Breast epithelium (tissue), 4 donors: ENCODE data around the gene CENPP. TPM values are rescaled to one million over a fixed set of nuclear protein-coding genes. Genes with fewer than 3 reads are reported as not detected.

Experiments used
- DNase-seq, 2 donors: peaks; one replicate each; pipeline ENCODE4 v3.0.0-alpha.2; 2019; ENCODE audit warnings: low spot score in 2 of 2
- H3K27ac ChIP-seq, 2 donors: fragments of 200-600 bp; sonication (generic) in 1 of 2; one replicate each; pipeline ENCODE4 v1.5.1; 2016 to 2019; ENCODE audit warnings: mild to moderate bottlenecking in 1 of 2
- H3K27me3 ChIP-seq, 2 donors: fragments of 200-600 bp; sonication (generic) in 1 of 2; one replicate each; pipeline versions ENCODE4 v1.5.1 to v1.6.0; 2017 to 2019; ENCODE audit warnings: control low read depth in 1 of 2, mild to moderate bottlenecking in 1 of 2
- H3K36me3 ChIP-seq: fragments of 200-600 bp; one replicate; pipeline ENCODE4 v1.5.1; 2019
- H3K4me1 ChIP-seq, 2 donors: fragments of 200-600 bp; sonication (generic); one replicate each; pipeline ENCODE4 v1.5.1; 2016 to 2019; ENCODE audit warnings: control low read depth in 1 of 2
- H3K4me3 ChIP-seq, 3 donors: fragments of 200-600 bp; sonication (generic); 1 replicate in 2 of 3; 2 replicates in 1 of 3; pipeline ENCODE4 v1.5.1; 2016 to 2019; ENCODE audit warnings: mild to moderate bottlenecking in 3 of 3, moderate library complexity in 2 of 3
- H3K9me3 ChIP-seq, 2 donors: fragments of 200-600 bp; sonication (generic) in 1 of 2; one replicate each; pipeline ENCODE4 v1.5.1; 2016 to 2019; ENCODE audit warnings: control low read depth in 1 of 2
- CTCF ChIP-seq, 3 donors: fragments of 450-650 bp; IDR thresholded peaks; one replicate each; pipeline ENCODE4 v1.5.1; 2016 to 2017; ENCODE audit warnings: antibody characterized with exemption in 3 of 3, mild to moderate bottlenecking in 3 of 3, moderate library complexity in 3 of 3
- POLR2A ChIP-seq: fragments of 450-650 bp; IDR thresholded peaks from one replicate; pipeline ENCODE4 v1.6.1; 2016; ENCODE audit warnings: antibody characterized with exemption, mild to moderate bottlenecking, moderate library complexity
- POLR2AphosphoS5 ChIP-seq, 3 donors: sonication (generic); formaldehyde crosslinking; IDR thresholded peaks; one replicate each; pipeline ENCODE4 v1.6.1; 2017; ENCODE audit warnings: antibody characterized with exemption in 3 of 3
- intact Hi-C: fragments of 100-400 bp; cut with DNase I; formaldehyde crosslinking; loops from one replicate; pipeline ENCODE4 v1.15.1; 2023; ENCODE audit warnings: low total_unique reads
- total RNA-seq, 3 donors: library from RNA; depleted of rRNA; stranded (reverse); fragments of >200 nt; gene quantifications; one replicate each; pipeline ENCODE4 v1.1.0, GENCODE V29; 2016

Gene CENPP
- total RNA-seq, 3 donors from 2014 or later = 3.9 to 6.1 (median 4.5) TPM

DNA sequence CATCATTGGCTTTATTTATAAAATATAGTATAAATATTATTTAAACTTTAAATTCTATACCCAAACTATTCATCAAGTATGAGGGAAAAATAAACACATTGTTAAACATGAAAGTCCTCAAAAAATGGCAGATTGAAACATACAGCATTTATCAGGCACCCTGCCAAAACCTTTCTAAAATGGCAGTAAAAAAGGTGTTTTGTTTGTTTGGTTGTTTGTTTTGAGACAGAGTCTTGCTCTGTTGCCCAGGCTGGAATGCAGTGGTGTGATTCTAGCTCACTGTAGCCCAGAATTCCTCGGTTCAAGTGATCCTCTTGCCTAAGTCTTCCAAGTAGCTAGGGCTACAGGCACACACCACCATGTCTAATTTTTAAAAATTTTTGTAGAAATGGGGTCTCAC is 270.2 kb downstream of the CENPP start:
- H3K27me3 ChIP-seq = no peaks in the 10 kb centered on the region

DNA sequence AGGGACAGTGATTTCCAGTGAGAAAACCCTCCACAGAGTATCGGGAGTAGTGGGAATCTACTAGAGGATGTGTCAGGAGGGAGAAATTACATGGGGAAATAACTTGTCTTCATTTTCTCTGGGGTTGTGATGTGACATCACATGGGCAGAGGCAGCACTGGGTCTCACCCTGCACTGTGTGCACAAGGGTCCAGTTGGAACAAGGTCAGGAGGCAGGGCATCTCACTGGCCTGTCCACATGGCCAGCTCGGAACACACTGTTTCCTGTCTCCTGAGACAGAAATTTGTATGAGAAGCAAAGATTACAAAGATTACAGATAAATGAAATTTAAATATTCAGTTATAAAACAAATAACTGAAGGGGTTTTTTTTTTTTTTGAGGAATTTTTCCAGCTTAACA is 272.6 kb downstream of the CENPP start:
- H3K4me1 ChIP-seq = peaks cover 0 to 5% of the 10 kb centered on the region in 2 donors
- intact Hi-C loops = no loop called here
- H3K27ac ChIP-seq = peak overlapping the region in 1 of 2 donors; percentile 48

More for the DNA sequence above, 270.2 kb downstream of the CENPP start:
- Histone ChIP-seq H3K27ac (no peak overlapping the region), H3K4me3 (no peak overlapping the region), H3K4me1 (peaks cover 0 to 5% of the 10 kb centered on the region in 2 donors), H3K9me3 (no peaks in the 10 kb centered on the region), H3K36me3 (no peaks in the 10 kb centered on the region)
- DNase-seq = no peak
- no peak for TF ChIP-seq CTCF (IDR thresholded peaks at IDR 0.05)
- no peak for TF ChIP-seq POLR2A
- TF ChIP-seq POLR2AphosphoS5 (IDR thresholded peaks at IDR 0.05) = no peak
- intact Hi-C loops = no loop called here

GRCh38 chr9:92599938-92600461 is 274.2 kb downstream of the CENPP start:
- Histone ChIP-seq H3K27ac (peak overlapping the region; percentile 61 to 80), H3K36me3 (no peaks in the 10 kb centered on the region), H3K9me3 (peaks cover 0 to 4% of the 10 kb centered on the region in 2 donors), H3K27me3 (no peaks in the 10 kb centered on the region), H3K4me1 (peaks cover 0 to 5% of the 10 kb centered on the region in 2 donors), H3K4me3 (no peak overlapping the region)
- DNase-seq = no peak
- TF ChIP-seq POLR2A = no peak
- TF ChIP-seq POLR2AphosphoS5 (IDR thresholded peaks at IDR 0.05) = no peak
- TF ChIP-seq CTCF (IDR thresholded peaks at IDR 0.05) = no peak
- intact Hi-C loops = no loop called here

More for the DNA sequence above, 272.6 kb downstream of the CENPP start:
- H3K36me3 ChIP-seq = no peaks in the 10 kb centered on the region
- no peak for TF ChIP-seq POLR2A
- TF ChIP-seq POLR2AphosphoS5 (IDR thresholded peaks at IDR 0.05) = no peak
- TF ChIP-seq CTCF (IDR thresholded peaks at IDR 0.05) = no peak
- no peak overlapping the region for H3K4me3 ChIP-seq
- no peaks in the 10 kb centered on the region for H3K9me3 ChIP-seq
- H3K27me3 ChIP-seq = no peaks in the 10 kb centered on the region
- no peak for DNase-seq

- Histone ChIP-seq H3K27me3 (no peaks in the 10 kb centered on the region), H3K9me3 (peaks cover 0 to 8% of the 10 kb centered on the region in 2 donors), H3K4me1 (peaks cover 0 to 5% of the 10 kb centered on the region in 2 donors), H3K4me3 (peak overlapping the region in 1 of 3 donors; percentile 21), H3K36me3 (no peaks in the 10 kb centered on the region), H3K27ac (peak overlapping the region; percentile 61 to 80)
- DNase-seq = no peak
- TF ChIP-seq CTCF (IDR thresholded peaks at IDR 0.05) = no peak
- intact Hi-C loops = no loop called here
These were observed 274.9 kb downstream of the CENPP start for GRCh38 chr9:92600462-92601261.

- peaks cover 0 to 8% of the 10 kb centered on the region in 2 donors for H3K9me3 ChIP-seq
- DNase-seq = no peak
- H3K4me3 ChIP-seq = peak overlapping the region in 1 of 3 donors; percentile 21
- peaks cover 0 to 5% of the 10 kb centered on the region in 2 donors for H3K4me1 ChIP-seq
- no peaks in the 10 kb centered on the region for H3K36me3 ChIP-seq
- H3K27me3 ChIP-seq = no peaks in the 10 kb centered on the region
- peak overlapping the region; percentile 61 to 80 for H3K27ac ChIP-seq
- TF ChIP-seq POLR2AphosphoS5 (IDR thresholded peaks at IDR 0.05) (no peak), CTCF (IDR thresholded peaks at IDR 0.05) (no peak), POLR2A (no peak)
- intact Hi-C loops = no loop called here
These were observed 275.7 kb downstream of the CENPP start for GRCh38 chr9:92601451-92601850.
